ENCODE results near the gene ARHGAP10.

ARHGAP10 gene

DNA sequence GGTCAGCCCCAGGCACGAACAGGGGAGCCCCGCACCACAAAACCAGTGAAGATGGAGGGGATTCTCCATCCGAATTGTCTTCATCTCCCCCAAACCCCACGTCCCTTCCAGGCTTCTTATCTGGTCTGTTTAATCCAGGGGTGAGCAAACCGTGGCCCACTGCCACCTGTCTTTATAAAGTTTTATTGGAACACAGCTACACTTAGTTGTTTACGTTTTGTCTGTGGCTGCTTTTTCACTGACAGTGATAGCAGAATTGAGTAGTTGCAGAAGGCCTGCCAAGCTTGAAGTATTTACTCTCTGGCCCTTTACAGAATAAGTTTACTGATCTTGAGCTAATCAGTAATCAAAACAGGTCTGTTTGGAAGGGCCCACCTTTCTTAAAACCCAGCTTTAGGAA is 324.0 kb downstream of the ARHGAP10 start:
- ChIA-PET CTCF (interaction anchor here (1.6 to 4.2 kb wide), 6 partner anchors 10 to 49 kb away, joined by 3 to 21 read pairs (median 7); no protein-coding TSS in a partner anchor), POLR2A (no interaction called here)
- no peak for DNase-seq (ENCODE audit: extremely low spot score)
- TF ChIP-seq, protein P1, sequence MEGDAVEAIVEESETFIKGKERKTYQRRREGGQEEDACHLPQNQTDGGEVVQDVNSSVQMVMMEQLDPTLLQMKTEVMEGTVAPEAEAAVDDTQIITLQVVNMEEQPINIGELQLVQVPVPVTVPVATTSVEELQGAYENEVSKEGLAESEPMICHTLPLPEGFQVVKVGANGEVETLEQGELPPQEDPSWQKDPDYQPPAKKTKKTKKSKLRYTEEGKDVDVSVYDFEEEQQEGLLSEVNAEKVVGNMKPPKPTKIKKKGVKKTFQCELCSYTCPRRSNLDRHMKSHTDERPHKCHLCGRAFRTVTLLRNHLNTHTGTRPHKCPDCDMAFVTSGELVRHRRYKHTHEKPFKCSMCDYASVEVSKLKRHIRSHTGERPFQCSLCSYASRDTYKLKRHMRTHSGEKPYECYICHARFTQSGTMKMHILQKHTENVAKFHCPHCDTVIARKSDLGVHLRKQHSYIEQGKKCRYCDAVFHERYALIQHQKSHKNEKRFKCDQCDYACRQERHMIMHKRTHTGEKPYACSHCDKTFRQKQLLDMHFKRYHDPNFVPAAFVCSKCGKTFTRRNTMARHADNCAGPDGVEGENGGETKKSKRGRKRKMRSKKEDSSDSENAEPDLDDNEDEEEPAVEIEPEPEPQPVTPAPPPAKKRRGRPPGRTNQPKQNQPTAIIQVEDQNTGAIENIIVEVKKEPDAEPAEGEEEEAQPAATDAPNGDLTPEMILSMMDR (IDR thresholded peaks at IDR 0.05; ENCODE audit: control extremely low read depth, extremely low read depth, low read depth, missing control alignments) = no peak

DNA sequence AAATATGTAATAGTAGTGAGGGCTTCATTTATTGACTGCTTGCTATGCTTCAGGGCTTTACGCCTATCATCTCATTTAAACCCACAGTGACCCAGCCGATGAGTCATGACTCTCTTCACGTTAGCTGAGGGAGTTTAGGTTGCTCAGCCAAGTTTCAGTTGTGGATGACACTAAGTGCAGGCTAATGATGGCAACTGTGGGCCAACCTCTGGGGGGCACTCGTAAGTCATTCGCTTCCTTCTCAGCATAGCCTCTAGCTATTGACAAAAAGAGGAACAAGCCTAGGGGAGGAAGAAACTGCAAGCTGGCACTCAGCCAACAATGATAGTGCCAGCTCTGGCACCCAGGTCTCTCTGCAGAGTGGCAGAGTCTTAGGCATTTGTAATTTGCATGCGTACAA is 325.0 kb downstream of the ARHGAP10 start:
- ChIA-PET CTCF (interaction anchor here (0.6 to 4.2 kb wide), 11 partner anchors 11 to 114 kb away, joined by 3 to 21 read pairs (median 3); no protein-coding TSS in a partner anchor), POLR2A (interaction anchor here (1.0 kb wide), 1 partner anchor 12 kb away, joined by 3 read pairs; no protein-coding TSS in a partner anchor)
- TF ChIP-seq, protein P1 (IDR thresholded peaks at IDR 0.05; ENCODE audit: control extremely low read depth, extremely low read depth, low read depth, missing control alignments) = peak; percentile 46
- DNase-seq (ENCODE audit: extremely low spot score) = peak; percentile 57

DNA sequence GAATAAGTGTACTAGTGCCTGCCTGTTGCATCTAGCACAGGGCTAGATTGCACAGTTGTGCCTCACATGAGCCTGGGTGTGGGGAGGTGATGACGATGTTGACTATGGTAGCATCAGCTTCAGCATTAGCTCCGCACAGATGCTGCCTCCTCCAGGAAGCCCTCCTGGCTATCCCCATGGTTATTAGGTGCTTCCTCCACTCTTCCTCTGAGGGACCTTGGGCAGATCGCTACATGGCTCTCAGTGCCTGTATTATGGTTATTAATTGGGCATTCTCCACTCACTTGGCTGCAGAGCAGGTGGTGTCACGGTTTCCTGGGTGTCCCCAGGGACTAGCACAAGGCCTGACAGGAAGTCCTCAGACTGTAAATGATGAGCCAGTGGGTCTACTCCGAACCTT is 325.6 kb downstream of the ARHGAP10 start:
- POLR2A ChIA-PET = interaction anchor here (1.0 kb wide), 1 partner anchor 13 kb away, joined by 3 read pairs; no protein-coding TSS in a partner anchor
- CTCF ChIA-PET = interaction anchor here (0.6 to 4.2 kb wide), 9 partner anchors 10 to 114 kb away, joined by 3 to 21 read pairs (median 3); no protein-coding TSS in a partner anchor
- DNase-seq (ENCODE audit: extremely low spot score) = no peak
- TF ChIP-seq, protein P1 (IDR thresholded peaks at IDR 0.05; ENCODE audit: control extremely low read depth, extremely low read depth, low read depth, missing control alignments) = no peak

DNA sequence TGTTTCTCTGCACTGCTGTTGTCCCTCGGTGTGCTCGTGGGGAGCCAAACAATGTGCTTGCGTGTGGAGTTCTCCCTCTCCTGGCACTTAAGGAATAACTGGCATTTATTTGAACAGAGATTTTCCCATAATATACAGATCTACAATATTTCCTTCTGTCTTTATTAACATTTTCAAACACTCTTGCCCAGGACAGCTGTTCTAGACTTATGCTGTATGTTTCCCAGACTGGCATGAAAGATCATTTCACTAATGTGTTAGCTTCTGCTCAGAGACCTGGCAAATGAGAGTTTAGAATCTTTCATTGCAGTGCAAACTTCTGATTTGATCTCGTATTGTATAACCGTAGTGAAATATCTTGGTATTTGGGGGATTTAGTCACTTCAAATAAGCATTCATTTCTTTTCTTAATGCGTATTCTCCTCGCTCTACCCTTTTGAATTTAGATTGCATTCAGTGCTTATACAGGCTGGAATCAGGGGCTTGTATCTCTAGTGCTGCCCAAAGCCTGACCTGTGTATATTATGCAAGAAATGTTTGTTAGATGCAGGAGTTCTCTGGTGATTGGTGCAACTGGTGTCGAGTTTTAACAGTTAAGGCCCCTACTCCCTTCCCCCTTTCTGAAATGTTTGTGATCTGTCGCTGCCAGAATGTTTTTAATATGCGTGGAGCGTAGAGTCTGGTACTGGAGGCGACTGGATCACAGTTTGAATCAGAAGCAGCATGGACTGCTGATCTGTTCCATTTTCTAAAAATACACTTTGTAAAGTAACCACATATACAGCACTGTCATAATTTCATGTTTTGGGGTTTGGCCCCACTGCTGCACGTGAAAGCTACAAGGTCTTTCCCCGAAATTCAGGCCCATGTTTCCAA is 326.3 kb downstream of the ARHGAP10 start:
- DNase-seq (ENCODE audit: extremely low spot score) = no peak
- TF ChIP-seq, protein P1 (IDR thresholded peaks at IDR 0.05; ENCODE audit: control extremely low read depth, extremely low read depth, low read depth, missing control alignments) = no peak
- POLR2A ChIA-PET = no interaction called here
- CTCF ChIA-PET = interaction anchor here (0.8 to 3.7 kb wide), 5 partner anchors 13 to 115 kb away, joined by 3 to 15 read pairs (median 4); no protein-coding TSS in a partner anchor

DNA sequence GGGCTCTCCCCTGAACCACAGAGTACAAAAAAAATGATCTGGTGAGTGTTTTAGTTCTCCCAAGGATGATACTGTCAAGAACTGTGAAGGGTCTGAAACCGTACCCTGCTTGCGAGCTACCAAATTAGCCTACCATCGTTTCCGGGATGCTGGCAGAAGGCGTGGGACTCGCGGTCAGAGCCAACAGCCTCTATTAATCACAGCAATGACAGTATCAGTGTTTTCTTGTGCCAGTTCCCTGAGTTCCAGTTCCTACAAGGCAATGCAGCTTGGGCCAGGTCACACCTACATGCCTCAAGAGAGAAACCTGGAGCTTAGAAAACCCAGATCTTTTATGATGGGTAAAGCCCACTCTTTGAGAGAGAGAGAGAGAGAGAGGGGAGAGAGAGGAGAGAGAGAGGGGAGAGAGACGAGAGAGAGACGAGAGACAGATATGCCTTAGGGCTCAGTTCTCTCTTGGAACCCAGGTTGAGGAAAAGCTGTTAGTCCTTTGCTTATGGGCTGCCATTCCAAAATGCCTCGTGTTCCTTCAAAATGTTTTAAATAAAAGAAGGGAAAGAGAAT is 327.8 kb downstream of the ARHGAP10 start:
- TF ChIP-seq, protein P1 (IDR thresholded peaks at IDR 0.05; ENCODE audit: control extremely low read depth, extremely low read depth, low read depth, missing control alignments) = no peak
- ChIA-PET POLR2A (no interaction called here), CTCF (interaction anchor here (1.1 to 2.6 kb wide), 3 partner anchors 11 to 18 kb away, joined by 3 to 7 read pairs (median 4); no protein-coding TSS in a partner anchor)
- DNase-seq (ENCODE audit: extremely low spot score) = no peak

Data from GM10248 (cell line).